HepG2 (cell line): ENCODE results near the gene RPS19. TPM values are rescaled to one million over a fixed set of nuclear protein-coding genes. Genes with fewer than 3 reads are reported as not detected.

Experiments used
- FLYWCH1 ChIP-seq: sonication (generic); formaldehyde crosslinking; IDR thresholded peaks from 2 replicates; pipeline ENCODE4 v1.8.1; 2023; ENCODE audit warnings: mild to moderate bottlenecking, missing genetic modification reagents
- HNF4G ChIP-seq, 2 experiments: sonication (generic) in 1 of 2; formaldehyde crosslinking in 1 of 2; IDR thresholded peaks; 2 replicates each; pipeline versions ENCODE4 v1.4.0 to v1.6.1; 2011 to 2020; ENCODE audit warnings: borderline replicate concordance in 2 of 2, low read depth in 2 of 2, mild to moderate bottlenecking in 2 of 2, low read length in 1 of 2, missing genetic modification reagents in 1 of 2, moderate library complexity in 1 of 2
- MEIS2 ChIP-seq: sonication (generic); formaldehyde crosslinking; IDR thresholded peaks from 2 replicates; pipeline ENCODE4 v1.9.0; 2021; ENCODE audit warnings: mild to moderate bottlenecking, missing genetic modification reagents
- RCOR2 ChIP-seq: IDR thresholded peaks from 2 replicates; pipeline ENCODE4 v1.6.1; 2016; ENCODE audit warnings: missing biosample characterization, missing genetic modification reagents
- SIN3A ChIP-seq: IDR thresholded peaks from 2 replicates; pipeline ENCODE4 v1.6.1; 2011; ENCODE audit warnings: low read depth, mild to moderate bottlenecking, control low read depth, low read length, borderline replicate concordance
- polyA plus RNA-seq, 8 experiments: library from polyadenylated mRNA; depleted of rRNA in 3 of 8; stranded (reverse) in 7 of 8; unstranded in 1 of 8; fragments of >200 nt; fragmentation: Illumina TruSeq in 4 of 8; extraction: Trizol in 4 of 8; gene quantifications; 2 replicates each; pipeline versions ENCODE4 v1.2.1 to v1.2.3, GENCODE V29; 2011 to 2016; ENCODE audit warnings: low read depth in 4 of 8, missing spikeins in 1 of 8, mixed read lengths in 1 of 8; ENCODE audit not compliant: insufficient read depth in 1 of 8
- total RNA-seq, 5 experiments: library from RNA; depleted of rRNA; stranded (reverse); fragments of >200 nt; fragmentation: Illumina TruSeq; extraction: Trizol; gene quantifications; 2 replicates each; pipeline ENCODE4 v1.2.3, GENCODE V29; 2016; ENCODE audit warnings: low read depth in 1 of 5
- TF ChIP-seq, protein P1 (sequence below): sonication (generic); formaldehyde crosslinking; IDR thresholded peaks from 2 replicates; pipeline ENCODE4 v1.5.0; 2020; ENCODE audit warnings: missing genetic modification reagents
- TF ChIP-seq, protein P2 (sequence below): sonication (generic); formaldehyde crosslinking; IDR thresholded peaks from 2 replicates; pipeline ENCODE4 v1.8.1; 2023; ENCODE audit warnings: mild to moderate bottlenecking, moderate library complexity, missing genetic modification reagents
- TF ChIP-seq, protein P3 (sequence below): sonication (generic); formaldehyde crosslinking; IDR thresholded peaks from 2 replicates; pipeline ENCODE4 v1.4.0; 2020; ENCODE audit warnings: missing genetic modification reagents
- TF ChIP-seq, protein P4 (sequence below), 2 experiments: sonication (generic) in 1 of 2; formaldehyde crosslinking in 1 of 2; IDR thresholded peaks; 2 replicates each; pipeline versions ENCODE4 v1.4.0 to v1.6.1; 2016 to 2020; ENCODE audit warnings: borderline replicate concordance in 1 of 2, low read depth in 1 of 2, mild to moderate bottlenecking in 1 of 2, missing genetic modification reagents in 1 of 2
- TF ChIP-seq, protein P5 (sequence below): sonication (generic); formaldehyde crosslinking; IDR thresholded peaks from 2 replicates; pipeline ENCODE4 v1.5.0; 2020; ENCODE audit warnings: mild to moderate bottlenecking, missing genetic modification reagents, borderline replicate concordance

The RPS19 gene
- total and polyA plus RNA-seq, 2 of the 13 experiments (the other 11 are each of a cell fraction or from before 2014, with no cell fraction given) = 1,983 to 4,758 TPM

DNA sequence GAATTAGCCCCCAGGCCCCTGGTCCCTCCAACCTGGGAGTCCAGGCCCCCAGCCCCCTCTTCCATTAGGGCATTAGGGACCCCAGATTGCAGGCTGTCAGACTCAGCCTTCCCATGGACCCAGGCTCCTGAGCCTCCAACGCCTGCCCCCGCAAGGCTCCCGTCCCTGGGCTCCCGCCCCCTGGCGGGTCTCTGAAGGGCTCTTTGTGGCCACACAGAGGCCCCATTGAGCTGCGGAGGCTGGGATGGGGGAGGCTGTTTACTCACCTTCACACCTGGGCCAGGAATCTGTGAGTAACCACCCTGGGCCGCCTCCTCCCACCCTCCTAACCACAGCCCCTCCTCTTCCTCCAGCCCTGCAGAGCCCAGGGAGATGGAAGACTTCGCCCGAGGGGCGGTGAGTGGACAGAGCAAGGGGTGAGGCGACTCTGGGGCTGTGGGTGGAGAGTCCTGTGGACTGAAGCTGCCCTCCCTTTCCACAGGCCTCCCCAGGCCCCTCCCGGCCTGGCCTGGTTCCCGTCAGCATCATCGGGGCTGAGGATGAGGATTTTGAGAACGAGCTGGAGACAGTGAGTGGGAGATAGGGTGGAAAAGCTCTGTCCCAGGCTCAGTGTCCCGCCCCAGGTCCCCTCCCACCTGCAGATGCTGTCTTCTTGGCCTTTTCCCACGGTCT, 27.8 kb downstream of the RPS19 start (continued):
- TF ChIP-seq, protein P1, sequence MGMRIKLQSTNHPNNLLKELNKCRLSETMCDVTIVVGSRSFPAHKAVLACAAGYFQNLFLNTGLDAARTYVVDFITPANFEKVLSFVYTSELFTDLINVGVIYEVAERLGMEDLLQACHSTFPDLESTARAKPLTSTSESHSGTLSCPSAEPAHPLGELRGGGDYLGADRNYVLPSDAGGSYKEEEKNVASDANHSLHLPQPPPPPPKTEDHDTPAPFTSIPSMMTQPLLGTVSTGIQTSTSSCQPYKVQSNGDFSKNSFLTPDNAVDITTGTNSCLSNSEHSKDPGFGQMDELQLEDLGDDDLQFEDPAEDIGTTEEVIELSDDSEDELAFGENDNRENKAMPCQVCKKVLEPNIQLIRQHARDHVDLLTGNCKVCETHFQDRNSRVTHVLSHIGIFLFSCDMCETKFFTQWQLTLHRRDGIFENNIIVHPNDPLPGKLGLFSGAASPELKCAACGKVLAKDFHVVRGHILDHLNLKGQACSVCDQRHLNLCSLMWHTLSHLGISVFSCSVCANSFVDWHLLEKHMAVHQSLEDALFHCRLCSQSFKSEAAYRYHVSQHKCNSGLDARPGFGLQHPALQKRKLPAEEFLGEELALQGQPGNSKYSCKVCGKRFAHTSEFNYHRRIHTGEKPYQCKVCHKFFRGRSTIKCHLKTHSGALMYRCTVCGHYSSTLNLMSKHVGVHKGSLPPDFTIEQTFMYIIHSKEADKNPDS (CRISPR knock-in tag) = no peak
- TF ChIP-seq HNF4G (IDR thresholded peaks at IDR 0.05; ENCODE audit: borderline replicate concordance, low read depth, low read length) (peak; percentile 36; the same call in 1 of the 2 replicates), HNF4G (CRISPR knock-in tag; IDR thresholded peaks at IDR 0.05; ENCODE audit: borderline replicate concordance, low read depth) (peak; percentile 22; the same call in 1 of the 2 replicates), MEIS2 (peak; percentile 60; the same call in 1 of the 2 replicates), SIN3A (0 out of 2 replicates have a peak, but pooled peaks have one; percentile 52), RCOR2 (CRISPR knock-in tag) (peak; percentile 70; the same call in 1 of the 2 replicates), FLYWCH1 (no peak)
- TF ChIP-seq, protein P2, sequence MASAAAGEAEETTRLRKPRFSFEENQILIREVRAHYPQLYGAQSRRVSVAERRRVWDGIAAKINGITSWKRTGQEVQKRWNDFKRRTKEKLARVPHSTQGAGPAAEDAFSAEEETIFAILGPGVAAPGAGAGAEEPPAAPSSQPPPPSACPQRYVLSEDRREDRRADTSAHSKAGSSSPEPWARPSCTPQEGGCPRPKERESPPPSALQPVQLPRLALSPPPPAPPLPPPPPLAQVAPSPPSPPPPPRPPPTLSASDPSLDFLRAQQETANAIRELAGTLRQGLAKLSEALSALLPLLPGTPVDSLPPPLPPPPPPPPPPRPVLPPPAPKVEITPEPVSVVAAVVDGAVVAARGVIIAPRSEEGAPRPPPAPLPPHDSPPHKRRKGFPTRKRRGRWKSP (CRISPR knock-in tag) = 0 out of 2 replicates have a peak, but pooled peaks have one; percentile 43
- TF ChIP-seq, protein P3, sequence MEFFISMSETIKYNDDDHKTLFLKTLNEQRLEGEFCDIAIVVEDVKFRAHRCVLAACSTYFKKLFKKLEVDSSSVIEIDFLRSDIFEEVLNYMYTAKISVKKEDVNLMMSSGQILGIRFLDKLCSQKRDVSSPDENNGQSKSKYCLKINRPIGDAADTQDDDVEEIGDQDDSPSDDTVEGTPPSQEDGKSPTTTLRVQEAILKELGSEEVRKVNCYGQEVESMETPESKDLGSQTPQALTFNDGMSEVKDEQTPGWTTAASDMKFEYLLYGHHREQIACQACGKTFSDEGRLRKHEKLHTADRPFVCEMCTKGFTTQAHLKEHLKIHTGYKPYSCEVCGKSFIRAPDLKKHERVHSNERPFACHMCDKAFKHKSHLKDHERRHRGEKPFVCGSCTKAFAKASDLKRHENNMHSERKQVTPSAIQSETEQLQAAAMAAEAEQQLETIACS = no peak
- TF ChIP-seq, protein P4, sequence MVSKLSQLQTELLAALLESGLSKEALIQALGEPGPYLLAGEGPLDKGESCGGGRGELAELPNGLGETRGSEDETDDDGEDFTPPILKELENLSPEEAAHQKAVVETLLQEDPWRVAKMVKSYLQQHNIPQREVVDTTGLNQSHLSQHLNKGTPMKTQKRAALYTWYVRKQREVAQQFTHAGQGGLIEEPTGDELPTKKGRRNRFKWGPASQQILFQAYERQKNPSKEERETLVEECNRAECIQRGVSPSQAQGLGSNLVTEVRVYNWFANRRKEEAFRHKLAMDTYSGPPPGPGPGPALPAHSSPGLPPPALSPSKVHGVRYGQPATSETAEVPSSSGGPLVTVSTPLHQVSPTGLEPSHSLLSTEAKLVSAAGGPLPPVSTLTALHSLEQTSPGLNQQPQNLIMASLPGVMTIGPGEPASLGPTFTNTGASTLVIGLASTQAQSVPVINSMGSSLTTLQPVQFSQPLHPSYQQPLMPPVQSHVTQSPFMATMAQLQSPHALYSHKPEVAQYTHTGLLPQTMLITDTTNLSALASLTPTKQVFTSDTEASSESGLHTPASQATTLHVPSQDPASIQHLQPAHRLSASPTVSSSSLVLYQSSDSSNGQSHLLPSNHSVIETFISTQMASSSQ (IDR thresholded peaks at IDR 0.05; ENCODE audit: low read depth) = no peak
- TF ChIP-seq, protein P4 (CRISPR knock-in tag; IDR thresholded peaks at IDR 0.05; ENCODE audit: borderline replicate concordance) = peak; percentile 83; the same call in 1 of the 2 replicates
- TF ChIP-seq, protein P5, sequence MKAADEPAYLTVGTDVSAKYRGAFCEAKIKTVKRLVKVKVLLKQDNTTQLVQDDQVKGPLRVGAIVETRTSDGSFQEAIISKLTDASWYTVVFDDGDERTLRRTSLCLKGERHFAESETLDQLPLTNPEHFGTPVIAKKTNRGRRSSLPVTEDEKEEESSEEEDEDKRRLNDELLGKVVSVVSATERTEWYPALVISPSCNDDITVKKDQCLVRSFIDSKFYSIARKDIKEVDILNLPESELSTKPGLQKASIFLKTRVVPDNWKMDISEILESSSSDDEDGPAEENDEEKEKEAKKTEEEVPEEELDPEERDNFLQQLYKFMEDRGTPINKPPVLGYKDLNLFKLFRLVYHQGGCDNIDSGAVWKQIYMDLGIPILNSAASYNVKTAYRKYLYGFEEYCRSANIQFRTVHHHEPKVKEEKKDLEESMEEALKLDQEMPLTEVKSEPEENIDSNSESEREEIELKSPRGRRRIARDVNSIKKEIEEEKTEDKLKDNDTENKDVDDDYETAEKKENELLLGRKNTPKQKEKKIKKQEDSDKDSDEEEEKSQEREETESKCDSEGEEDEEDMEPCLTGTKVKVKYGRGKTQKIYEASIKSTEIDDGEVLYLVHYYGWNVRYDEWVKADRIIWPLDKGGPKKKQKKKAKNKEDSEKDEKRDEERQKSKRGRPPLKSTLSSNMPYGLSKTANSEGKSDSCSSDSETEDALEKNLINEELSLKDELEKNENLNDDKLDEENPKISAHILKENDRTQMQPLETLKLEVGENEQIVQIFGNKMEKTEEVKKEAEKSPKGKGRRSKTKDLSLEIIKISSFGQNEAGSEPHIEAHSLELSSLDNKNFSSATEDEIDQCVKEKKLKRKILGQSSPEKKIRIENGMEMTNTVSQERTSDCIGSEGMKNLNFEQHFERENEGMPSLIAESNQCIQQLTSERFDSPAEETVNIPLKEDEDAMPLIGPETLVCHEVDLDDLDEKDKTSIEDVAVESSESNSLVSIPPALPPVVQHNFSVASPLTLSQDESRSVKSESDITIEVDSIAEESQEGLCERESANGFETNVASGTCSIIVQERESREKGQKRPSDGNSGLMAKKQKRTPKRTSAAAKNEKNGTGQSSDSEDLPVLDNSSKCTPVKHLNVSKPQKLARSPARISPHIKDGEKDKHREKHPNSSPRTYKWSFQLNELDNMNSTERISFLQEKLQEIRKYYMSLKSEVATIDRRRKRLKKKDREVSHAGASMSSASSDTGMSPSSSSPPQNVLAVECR (CRISPR knock-in tag) = peak; percentile 61; the same call in 1 of the 2 replicates
